ENCODE results near the gene RPAIN. TPM values are rescaled to one million over a fixed set of nuclear protein-coding genes. Genes with fewer than 3 reads are reported as not detected.

The RPAIN gene
- polyA plus RNA-seq, 3 donors = 18.9 to 31.9 (median 20.5) TPM

- H3K4me2 ChIP-seq (replicated peaks; ENCODE audit: extremely low read depth, low read length, poor library complexity, severe bottlenecking) = peak overlapping the region; percentile 91
- H3K4me3 Mint-ChIP-seq = peak overlapping the region; percentile 51 to 79
- WGBS (ENCODE audit: insufficient coverage) = 100% methylated on average over 2 of the region's 5 CpGs
- H3K27me3 ChIP-seq (ENCODE audit: control insufficient read depth in 2 of 2, insufficient read depth in 2 of 2, low read length in 2 of 2) = no peaks in the 10 kb centered on the region
- peaks cover 47% of the 10 kb centered on the region for H3K79me2 ChIP-seq (ENCODE audit: insufficient read depth, low read length)
- no peak overlapping the region for H3K27ac ChIP-seq (ENCODE audit: low read depth in 1 of 2, low read length in 2 of 2)
- peaks cover 40 to 50% of the 10 kb centered on the region in 2 donors for H3K36me3 Mint-ChIP-seq
- H3K4me1 ChIP-seq (ENCODE audit: control insufficient read depth in 1 of 2, insufficient read depth in 2 of 2, low read length in 2 of 2) = peaks cover 18 to 22% of the 10 kb centered on the region in 2 donors
- peak overlapping the region in 1 of 3 experiments; percentile 94 for H3K4me3 ChIP-seq (replicated peaks in 1 of 3; ENCODE audit: low read depth in 2 of 3, low read length in 3 of 3)
- peaks cover 27% of the 10 kb centered on the region for H3K4me1 Mint-ChIP-seq
- peaks cover 0 to 1% (median 0%) of the 10 kb centered on the region in 7 donors for H3K9me3 Mint-ChIP-seq
- peaks cover 31 to 68% of the 10 kb centered on the region in 2 donors for H3K36me3 ChIP-seq (replicated peaks in 1 of 2; ENCODE audit: control insufficient read depth in 1 of 2, insufficient read depth in 2 of 2, low read length in 2 of 2)
- H4K20me1 ChIP-seq (ENCODE audit: insufficient read depth, low read length) = peaks cover 16% of the 10 kb centered on the region
- peaks cover 0 to 1% (median 0%) of the 10 kb centered on the region in 3 donors for H3K27me3 Mint-ChIP-seq (ENCODE audit: low read depth in 3 of 3)
- peak overlapping the region in 4 of 7 donors; percentile 15 to 65 (median 63) for H3K27ac Mint-ChIP-seq
- intact Hi-C loops (cut with micrococcal nuclease) = loop anchor here (2.0 to 10.0 kb wide), 3 partner anchors 19 to 49 kb away; partner anchors contain the start of genes DERL2 (in 2 of the 2), MIS12 (in 2 of the 2) and NUP88 (in 1 of the 2)
- peak overlapping the region; percentile 78 for H3K9ac ChIP-seq (ENCODE audit: insufficient read depth, low read length, poor library complexity, severe bottlenecking)
- H3K9me3 ChIP-seq (replicated peaks in 1 of 2; ENCODE audit: control insufficient read depth in 1 of 2, insufficient read depth in 1 of 2, low read length in 2 of 2) = no peaks in the 10 kb centered on the region
- no peak overlapping the region for H2AFZ ChIP-seq (ENCODE audit: insufficient read depth, low read depth, low read length, poor library complexity, severe bottlenecking)
- TF ChIP-seq CTCF (IDR thresholded peaks at IDR 0.05) = no peak
- no peak for DNase-seq
These were observed 17.8 kb downstream of the RPAIN start for GRCh38 chr17:5437721-5438317.

GRCh38 chr17:5438716-5439445, 18.9 kb downstream of the RPAIN start, which contains the start of gene C1QBP:
Gene C1QBP (minus strand): TSS chr17:5439155. CDS start chr17:5439073, 82 bp downstream.
- Histone ChIP-seq H3K79me2 (ENCODE audit: insufficient read depth, low read length) (peaks cover 41% of the 10 kb centered on the region), H2AFZ (ENCODE audit: insufficient read depth, low read depth, low read length, poor library complexity, severe bottlenecking) (peak within 1 kb of the TSS; percentile 99), H3K36me3 (replicated peaks in 1 of 2; ENCODE audit: control insufficient read depth in 1 of 2, insufficient read depth in 2 of 2, low read length in 2 of 2) (peaks cover 27 to 66% of the 10 kb centered on the region in 2 donors), H4K20me1 (ENCODE audit: insufficient read depth, low read length) (peaks cover 8% of the 10 kb centered on the region), H3K9ac (ENCODE audit: insufficient read depth, low read length, poor library complexity, severe bottlenecking) (peak within 1 kb of the TSS; percentile 78), H3K4me3 (replicated peaks in 1 of 3; ENCODE audit: low read depth in 2 of 3, low read length in 3 of 3) (peak within 1 kb of the TSS; percentile 60 to 94 (median 70)), H3K27me3 (ENCODE audit: control insufficient read depth in 2 of 2, insufficient read depth in 2 of 2, low read length in 2 of 2) (no peaks in the 10 kb centered on the region), H3K4me1 (ENCODE audit: control insufficient read depth in 1 of 2, insufficient read depth in 2 of 2, low read length in 2 of 2) (peaks cover 18 to 22% of the 10 kb centered on the region in 2 donors), H3K4me2 (replicated peaks; ENCODE audit: extremely low read depth, low read length, poor library complexity, severe bottlenecking) (peak within 1 kb of the TSS; percentile 91), H3K27ac (ENCODE audit: low read depth in 1 of 2, low read length in 2 of 2) (peak within 1 kb of the TSS; percentile 59 to 79), H3K9me3 (replicated peaks in 1 of 2; ENCODE audit: control insufficient read depth in 1 of 2, insufficient read depth in 1 of 2, low read length in 2 of 2) (no peaks in the 10 kb centered on the region)
- Mint-ChIP-seq H3K27ac (peak within 1 kb of the TSS; percentile 62 to 92 (median 85)), H3K27me3 (ENCODE audit: low read depth in 3 of 3) (peaks cover 0 to 1% (median 0%) of the 10 kb centered on the region in 3 donors), H3K4me1 (peaks cover 27% of the 10 kb centered on the region), H3K4me3 (peak within 1 kb of the TSS; percentile 74 to 84), H3K9me3 (no peaks in the 10 kb centered on the region), H3K36me3 (peaks cover 38 to 47% of the 10 kb centered on the region in 2 donors)
- intact Hi-C loops (cut with micrococcal nuclease) = loop anchor here (2.0 to 10.0 kb wide), 2 partner anchors 20 to 46 kb away; partner anchors contain the start of genes DERL2 (in 1 of the 2), MIS12 (in 1 of the 2) and NUP88 (in 1 of the 2)
- peak; percentile 99 for TF ChIP-seq CTCF (IDR thresholded peaks at IDR 0.05)
- DNase-seq = peak; percentile 92 to 95 (median 93)
- under 1% methylated on average over 72 of the region's 75 CpGs for WGBS (ENCODE audit: insufficient coverage)
